Measurements from ENCODE around the gene MBD1.
"Not testable (repeated sequence)": the region's sequence is repeated elsewhere in the genome, so short reads cannot be mapped to it uniquely, and the experiment has no call there.

The MBD1 gene

DNA sequence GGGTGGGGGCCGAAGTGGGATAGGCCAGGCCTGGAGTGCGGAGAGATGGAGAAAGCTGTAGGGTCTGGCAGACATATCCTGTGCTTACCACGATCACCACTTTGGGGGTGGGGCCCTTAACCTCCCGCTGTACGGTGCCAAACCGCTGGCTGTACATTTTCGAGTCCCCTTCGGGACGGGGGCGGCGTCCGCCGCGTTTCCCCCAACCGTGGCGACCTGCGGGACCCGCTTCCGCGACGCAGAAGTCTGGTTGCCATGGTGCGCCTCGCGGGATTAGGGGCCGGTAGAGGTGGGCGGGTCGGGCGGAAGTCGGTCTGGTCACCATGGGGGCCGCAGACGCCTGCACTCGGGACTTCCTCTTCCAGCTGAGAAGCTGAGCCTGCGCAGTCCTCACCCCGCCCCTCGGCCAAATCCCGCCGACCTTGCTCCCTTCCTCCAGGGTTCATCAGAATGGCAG, 15.0 kb downstream of the MBD1 start, which contains the start of gene CFAP53:
TSS of gene CFAP53 (minus strand) at position 248 of the 457 bp plus-strand sequence. CDS start at position 157, 91 bp downstream.
- Histone ChIP-seq H3K27me3 (ENCODE audit: insufficient read depth, insufficient read length) (no peaks in the 10 kb centered on the region), H3K36me3 (ENCODE audit: insufficient read depth, insufficient read length, low read length) (peaks cover 21% of the 10 kb centered on the region), H3K9me3 (ENCODE audit: insufficient read depth, low read length) (no peaks in the 10 kb centered on the region), H3K4me1 (ENCODE audit: insufficient read depth, insufficient read length) (no peaks in the 10 kb centered on the region), H3K4me3 (ENCODE audit: insufficient read length, low read depth) (peak within 1 kb of the TSS; percentile 68), H3K9ac (ENCODE audit: insufficient read length, low read depth) (peak within 1 kb of the TSS; percentile 80)
- DNase-seq (ENCODE audit: low read depth, low spot score) = peak; percentile 71
- TF ChIP-seq YY1 (IDR thresholded peaks at IDR 0.05; ENCODE audit: insufficient read depth, insufficient read length) (no peak), SUZ12 (IDR thresholded peaks at IDR 0.05; ENCODE audit: extremely low read depth, insufficient read depth, insufficient read length) (no peak), ZNF274 (IDR thresholded peaks at IDR 0.05; ENCODE audit: low read depth, low read length) (no peak)

DNA sequence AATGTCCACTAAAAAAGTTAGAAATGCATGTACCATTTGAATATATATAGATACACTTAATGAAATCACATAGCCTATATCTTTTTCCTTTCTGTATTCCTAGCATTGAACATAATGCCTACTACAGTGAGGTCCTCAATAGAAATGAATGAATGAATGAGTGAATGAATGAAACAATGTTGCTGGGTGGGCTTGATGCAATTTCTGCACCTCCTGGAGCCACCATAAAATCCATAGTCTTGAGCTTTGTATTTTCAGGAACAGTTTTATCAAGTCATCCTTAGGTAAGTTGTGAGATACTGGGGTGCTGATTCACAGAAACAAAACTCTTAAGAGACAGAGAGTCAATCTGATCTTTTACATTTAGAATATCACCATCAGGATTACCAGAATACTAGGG, 18.3 kb downstream of the MBD1 start:
- DNase-seq (ENCODE audit: low read depth, low spot score) = no peak
- H3K9me3 ChIP-seq (ENCODE audit: insufficient read depth, low read length) = no peaks in the 10 kb centered on the region

DNA sequence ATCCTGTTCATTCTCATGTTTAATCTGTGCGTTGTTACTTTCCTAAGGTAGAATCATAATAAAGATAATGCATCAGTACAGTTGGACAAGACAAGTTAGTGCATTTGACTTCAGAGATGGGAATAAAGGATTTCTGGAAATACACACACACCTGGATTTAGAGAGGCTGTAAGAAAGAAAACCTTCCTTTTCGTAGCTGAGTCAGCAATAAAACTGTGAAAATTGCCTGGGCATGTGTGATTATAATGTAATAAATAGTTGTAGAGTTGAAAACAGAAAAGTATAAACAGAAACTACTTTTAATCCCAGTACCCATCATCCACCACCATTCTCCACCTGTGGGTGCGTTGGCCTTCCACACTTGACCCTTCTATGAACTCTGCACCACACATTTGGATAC, 30.4 kb downstream of the MBD1 start:
- Histone ChIP-seq H3K27me3 (ENCODE audit: insufficient read depth, insufficient read length) (no peaks in the 10 kb centered on the region), H3K9me3 (ENCODE audit: insufficient read depth, low read length) (no peaks in the 10 kb centered on the region), H3K4me1 (ENCODE audit: insufficient read depth, insufficient read length) (no peaks in the 10 kb centered on the region), H3K4me3 (ENCODE audit: insufficient read length, low read depth) (no peak overlapping the region), H3K9ac (ENCODE audit: insufficient read length, low read depth) (no peak overlapping the region), H3K36me3 (ENCODE audit: insufficient read depth, insufficient read length, low read length) (no peaks in the 10 kb centered on the region)
- DNase-seq (ENCODE audit: low read depth, low spot score) = no peak
- TF ChIP-seq SUZ12 (IDR thresholded peaks at IDR 0.05; ENCODE audit: extremely low read depth, insufficient read depth, insufficient read length) (no peak), ZNF274 (IDR thresholded peaks at IDR 0.05; ENCODE audit: low read depth, low read length) (no peak), YY1 (IDR thresholded peaks at IDR 0.05; ENCODE audit: insufficient read depth, insufficient read length) (no peak)

More for the DNA sequence above, 18.3 kb downstream of the MBD1 start:
- TF ChIP-seq YY1 (IDR thresholded peaks at IDR 0.05; ENCODE audit: insufficient read depth, insufficient read length) (no peak), ZNF274 (IDR thresholded peaks at IDR 0.05; ENCODE audit: low read depth, low read length) (no peak), SUZ12 (IDR thresholded peaks at IDR 0.05; ENCODE audit: extremely low read depth, insufficient read depth, insufficient read length) (no peak)
- no peaks in the 10 kb centered on the region for H3K27me3 ChIP-seq (ENCODE audit: insufficient read depth, insufficient read length)
- no peak overlapping the region for H3K4me3 ChIP-seq (ENCODE audit: insufficient read length, low read depth)
- H3K4me1 ChIP-seq (ENCODE audit: insufficient read depth, insufficient read length) = no peaks in the 10 kb centered on the region
- no peak overlapping the region for H3K9ac ChIP-seq (ENCODE audit: insufficient read length, low read depth)
- H3K36me3 ChIP-seq (ENCODE audit: insufficient read depth, insufficient read length, low read length) = no peaks in the 10 kb centered on the region

DNA sequence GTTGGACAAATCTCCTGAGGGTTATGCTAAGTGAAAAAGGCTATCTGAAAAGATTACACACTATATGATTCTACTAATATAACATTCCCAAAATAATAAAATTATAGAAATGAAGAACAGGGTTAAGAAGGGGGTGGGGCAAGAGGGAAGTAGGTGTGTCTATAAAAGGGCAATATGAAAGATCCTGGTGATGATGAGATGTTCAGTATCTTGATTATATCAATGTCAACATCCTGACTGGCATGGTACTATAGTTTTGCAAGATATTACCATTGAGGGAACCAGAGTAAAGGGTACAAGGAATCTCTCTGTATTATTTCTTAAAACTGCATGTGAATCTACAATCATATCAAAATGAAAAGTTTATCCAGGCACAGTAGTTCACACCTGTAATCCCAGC, 31.7 kb downstream of the MBD1 start:
- no peak for TF ChIP-seq SUZ12 (IDR thresholded peaks at IDR 0.05; ENCODE audit: extremely low read depth, insufficient read depth, insufficient read length)
- TF ChIP-seq ZNF274 (IDR thresholded peaks at IDR 0.05; ENCODE audit: low read depth, low read length) = no peak
- TF ChIP-seq YY1 (IDR thresholded peaks at IDR 0.05; ENCODE audit: insufficient read depth, insufficient read length) = no peak

DNA sequence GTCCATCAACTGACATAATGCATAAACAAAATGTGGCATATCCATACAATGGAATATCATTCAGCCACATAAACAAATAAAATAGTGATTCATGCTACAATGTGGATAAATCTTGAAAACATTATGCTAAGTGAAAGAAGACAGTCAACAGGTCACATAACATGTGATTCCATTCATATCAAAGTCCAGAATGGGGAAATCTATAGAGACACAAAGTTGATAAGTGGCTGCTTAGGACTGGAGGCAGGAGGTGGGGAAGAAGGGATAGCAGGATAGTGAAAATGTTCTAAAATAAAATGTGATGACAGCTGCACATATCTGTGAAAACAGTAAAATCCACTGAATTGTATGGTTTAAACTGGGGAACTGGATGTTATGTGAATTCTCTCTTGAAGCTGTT, 33.8 kb downstream of the MBD1 start:
- no peaks in the 10 kb centered on the region for H3K36me3 ChIP-seq (ENCODE audit: insufficient read depth, insufficient read length, low read length)
- H3K4me1 ChIP-seq (ENCODE audit: insufficient read depth, insufficient read length) = no peaks in the 10 kb centered on the region
- H3K9ac ChIP-seq (ENCODE audit: insufficient read length, low read depth) = no peak overlapping the region
- no peak for DNase-seq (ENCODE audit: low read depth, low spot score)
- no peaks in the 10 kb centered on the region for H3K27me3 ChIP-seq (ENCODE audit: insufficient read depth, insufficient read length)
- H3K4me3 ChIP-seq (ENCODE audit: insufficient read length, low read depth) = no peak overlapping the region
- TF ChIP-seq YY1 (IDR thresholded peaks at IDR 0.05; ENCODE audit: insufficient read depth, insufficient read length) (no peak), ZNF274 (IDR thresholded peaks at IDR 0.05; ENCODE audit: low read depth, low read length) (no peak), SUZ12 (IDR thresholded peaks at IDR 0.05; ENCODE audit: extremely low read depth, insufficient read depth, insufficient read length) (no peak)
- 0 out of 2 replicates have a peak, but pooled peaks cover 1% of the 10 kb centered on the region for H3K9me3 ChIP-seq (ENCODE audit: insufficient read depth, low read length)

More for the DNA sequence above, 31.7 kb downstream of the MBD1 start:
- Histone ChIP-seq H3K4me1 (ENCODE audit: insufficient read depth, insufficient read length) (no peaks in the 10 kb centered on the region), H3K9ac (ENCODE audit: insufficient read length, low read depth) (no peak overlapping the region), H3K27me3 (ENCODE audit: insufficient read depth, insufficient read length) (no peaks in the 10 kb centered on the region), H3K4me3 (ENCODE audit: insufficient read length, low read depth) (no peak overlapping the region), H3K36me3 (ENCODE audit: insufficient read depth, insufficient read length, low read length) (no peaks in the 10 kb centered on the region), H3K9me3 (ENCODE audit: insufficient read depth, low read length) (no peaks in the 10 kb centered on the region)
- no peak for DNase-seq (ENCODE audit: low read depth, low spot score)

GRCh38 chr18:50241768-50242167, 39.6 kb downstream of the MBD1 start:
- not testable (repeated sequence) for DNase-seq (ENCODE audit: low read depth, low spot score); H3K4me1 ChIP-seq (ENCODE audit: insufficient read depth, insufficient read length); H3K27me3 ChIP-seq (ENCODE audit: insufficient read depth, insufficient read length); H3K9ac ChIP-seq (ENCODE audit: insufficient read length, low read depth); H3K4me3 ChIP-seq (ENCODE audit: insufficient read length, low read depth); H3K36me3 ChIP-seq (ENCODE audit: insufficient read depth, insufficient read length, low read length)
- peaks cover 20% of the 10 kb centered on the region for H3K9me3 ChIP-seq (ENCODE audit: insufficient read depth, low read length)

DNA sequence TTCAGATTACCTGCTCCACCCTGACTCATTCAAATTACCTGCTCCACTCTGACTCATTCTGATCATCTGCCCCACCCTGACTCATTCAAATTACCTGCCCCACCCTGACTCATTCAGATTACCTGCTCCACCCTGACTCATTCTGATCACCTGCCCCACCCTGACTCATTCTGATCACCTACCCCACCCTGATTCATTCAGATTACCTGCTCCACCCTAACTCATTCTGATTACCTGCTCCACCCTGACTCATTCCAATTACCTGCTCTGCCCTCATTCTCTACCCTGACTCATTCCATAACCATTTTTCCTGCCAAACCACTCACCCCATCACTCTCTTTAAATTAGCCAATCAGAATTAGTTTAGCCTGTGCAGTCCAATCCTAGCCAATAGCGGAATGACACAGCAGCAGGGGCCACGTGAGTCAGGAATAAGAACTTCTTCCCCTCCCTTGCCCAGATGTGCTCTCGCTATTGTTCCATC, 41.2 kb downstream of the MBD1 start:
- no peaks in the 10 kb centered on the region for H3K27me3 ChIP-seq (ENCODE audit: insufficient read depth, insufficient read length)
- H3K4me1 ChIP-seq (ENCODE audit: insufficient read depth, insufficient read length) = no peaks in the 10 kb centered on the region
- no peaks in the 10 kb centered on the region for H3K36me3 ChIP-seq (ENCODE audit: insufficient read depth, insufficient read length, low read length)
- H3K4me3 ChIP-seq (ENCODE audit: insufficient read length, low read depth) = no peak overlapping the region
- H3K9me3 ChIP-seq (ENCODE audit: insufficient read depth, low read length) = peaks cover 20% of the 10 kb centered on the region
- no peak for DNase-seq (ENCODE audit: low read depth, low spot score)
- H3K9ac ChIP-seq (ENCODE audit: insufficient read length, low read depth) = no peak overlapping the region
- TF ChIP-seq ZNF274 (IDR thresholded peaks at IDR 0.05; ENCODE audit: low read depth, low read length) (no peak), YY1 (IDR thresholded peaks at IDR 0.05; ENCODE audit: insufficient read depth, insufficient read length) (no peak), SUZ12 (IDR thresholded peaks at IDR 0.05; ENCODE audit: extremely low read depth, insufficient read depth, insufficient read length) (no peak)

Data from NT2/D1 (cell line).